HG02938 (cell line): ENCODE measurements around the gene SLC27A5.
"Not testable (repeated sequence)": the region's sequence is repeated elsewhere in the genome, so short reads cannot be mapped to it uniquely, and the experiment has no call there.

Source experiments
- ATAC-seq: cut with Tn5 transposase; IDR thresholded peaks from one replicate; pipeline ENCODE4 v1.9.1; 2021; ENCODE audit warnings: mild to moderate bottlenecking, moderate library complexity; ENCODE audit not compliant: unreplicated experiment

Gene SLC27A5

GRCh38 chr19:58529405-58529804, 17.6 kb upstream of the SLC27A5 start:
- ATAC-seq = no peak

- no peak for ATAC-seq
These were observed 10.9 kb upstream of the SLC27A5 start for GRCh38 chr19:58522709-58523108.

GRCh38 chr19:58521651-58522050, 9.9 kb upstream of the SLC27A5 start:
- no peak for ATAC-seq

GRCh38 chr19:58520257-58520599, 8.4 kb upstream of the SLC27A5 start:
- ATAC-seq = no peak

- ATAC-seq = peak; percentile 84
These were observed 7.8 kb upstream of the SLC27A5 start, which contains the start of gene ZBTB45 for GRCh38 chr19:58519355-58520256. ZBTB45 (minus strand) TSS chr19:58519810; CDS start chr19:58517673, 2,137 bp downstream.

- ATAC-seq = no peak
These were observed 7.2 kb upstream of the SLC27A5 start for GRCh38 chr19:58519087-58519354.

GRCh38 chr19:58518256-58519086, 6.7 kb upstream of the SLC27A5 start:
- no peak for ATAC-seq

GRCh38 chr19:58516964-58517833, 5.4 kb upstream of the SLC27A5 start:
- ATAC-seq = no peak

- no peak for ATAC-seq
These were observed 4.5 kb upstream of the SLC27A5 start for GRCh38 chr19:58516246-58516836.

- no peak for ATAC-seq
These were observed 3.5 kb upstream of the SLC27A5 start for GRCh38 chr19:58515259-58515658.

- ATAC-seq = no peak
These were observed 2.8 kb upstream of the SLC27A5 start for GRCh38 chr19:58514564-58515022.

- ATAC-seq = peak; percentile 55
These were observed 2.1 kb upstream of the SLC27A5 start for GRCh38 chr19:58513694-58514563.

- no peak for ATAC-seq
These were observed 1.5 kb upstream of the SLC27A5 start for GRCh38 chr19:58513213-58513693.

- ATAC-seq = no peak
These were observed 1.5 kb downstream of the SLC27A5 start for GRCh38 chr19:58510084-58510862.

GRCh38 chr19:58509731-58510083, 2.1 kb downstream of the SLC27A5 start:
- ATAC-seq = no peak

GRCh38 chr19:58507602-58508223, 4.1 kb downstream of the SLC27A5 start:
- not testable (repeated sequence) for ATAC-seq

GRCh38 chr19:58500242-58500641, 11.6 kb downstream of the SLC27A5 start:
- ATAC-seq = no peak
